Bronchial epithelial cell (primary cell): ENCODE results near the gene MYADM. TPM values are rescaled to one million over a fixed set of nuclear protein-coding genes. Genes with fewer than 3 reads are reported as not detected.

Experiments used
- DNase-seq: peaks from one replicate; pipeline ENCODE4 v3.0.0-alpha.2; 2010; ENCODE audit warnings: low read depth
- FAIRE-seq: peaks from 2 replicates; lab custom pipeline; 2011; peaks lifted over from hg19 to GRCh38; lab: Jason Lieb, UNC
- H3K27me3 ChIP-seq: 2 replicates; pipeline ENCODE4 v1.5.1; 2011; ENCODE audit warnings: low read length; ENCODE audit not compliant: control insufficient read depth, insufficient read depth
- H3K36me3 ChIP-seq: 2 replicates; pipeline ENCODE4 v1.5.1; 2011; ENCODE audit warnings: low read length; ENCODE audit not compliant: control insufficient read depth, insufficient read depth
- H3K4me3 ChIP-seq: 2 replicates; pipeline ENCODE4 v1.5.1; 2011; ENCODE audit warnings: mild to moderate bottlenecking, low read depth, low read length, control low read depth
- total RNA-seq: library from RNA; depleted of rRNA; stranded (reverse); fragments of >200 nt; gene quantifications from 2 replicates; pipeline ENCODE4 v1.2.1, GENCODE V29; 2014
- TF ChIP-seq, protein P1 (sequence below): IDR thresholded peaks from 2 replicates; pipeline ENCODE4 v1.5.1; 2011; ENCODE audit warnings: mild to moderate bottlenecking, moderate library complexity, low read length, control low read depth, inconsistent platforms; ENCODE audit not compliant: insufficient read depth, severe bottlenecking

Gene MYADM
- total RNA-seq, 1 donor from 2014 or later = 1.3 TPM

- DNase-seq (no peak), FAIRE-seq (no peak)
- no peaks in the 10 kb centered on the region for H3K36me3 ChIP-seq
- TF ChIP-seq, protein P1, sequence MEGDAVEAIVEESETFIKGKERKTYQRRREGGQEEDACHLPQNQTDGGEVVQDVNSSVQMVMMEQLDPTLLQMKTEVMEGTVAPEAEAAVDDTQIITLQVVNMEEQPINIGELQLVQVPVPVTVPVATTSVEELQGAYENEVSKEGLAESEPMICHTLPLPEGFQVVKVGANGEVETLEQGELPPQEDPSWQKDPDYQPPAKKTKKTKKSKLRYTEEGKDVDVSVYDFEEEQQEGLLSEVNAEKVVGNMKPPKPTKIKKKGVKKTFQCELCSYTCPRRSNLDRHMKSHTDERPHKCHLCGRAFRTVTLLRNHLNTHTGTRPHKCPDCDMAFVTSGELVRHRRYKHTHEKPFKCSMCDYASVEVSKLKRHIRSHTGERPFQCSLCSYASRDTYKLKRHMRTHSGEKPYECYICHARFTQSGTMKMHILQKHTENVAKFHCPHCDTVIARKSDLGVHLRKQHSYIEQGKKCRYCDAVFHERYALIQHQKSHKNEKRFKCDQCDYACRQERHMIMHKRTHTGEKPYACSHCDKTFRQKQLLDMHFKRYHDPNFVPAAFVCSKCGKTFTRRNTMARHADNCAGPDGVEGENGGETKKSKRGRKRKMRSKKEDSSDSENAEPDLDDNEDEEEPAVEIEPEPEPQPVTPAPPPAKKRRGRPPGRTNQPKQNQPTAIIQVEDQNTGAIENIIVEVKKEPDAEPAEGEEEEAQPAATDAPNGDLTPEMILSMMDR = no peak
- no peak overlapping the region for H3K4me3 ChIP-seq
- peaks cover 26% of the 10 kb centered on the region for H3K27me3 ChIP-seq
Observed at GRCh38 chr19:53907193-53907581, 39.5 kb downstream of the MYADM start.

DNA sequence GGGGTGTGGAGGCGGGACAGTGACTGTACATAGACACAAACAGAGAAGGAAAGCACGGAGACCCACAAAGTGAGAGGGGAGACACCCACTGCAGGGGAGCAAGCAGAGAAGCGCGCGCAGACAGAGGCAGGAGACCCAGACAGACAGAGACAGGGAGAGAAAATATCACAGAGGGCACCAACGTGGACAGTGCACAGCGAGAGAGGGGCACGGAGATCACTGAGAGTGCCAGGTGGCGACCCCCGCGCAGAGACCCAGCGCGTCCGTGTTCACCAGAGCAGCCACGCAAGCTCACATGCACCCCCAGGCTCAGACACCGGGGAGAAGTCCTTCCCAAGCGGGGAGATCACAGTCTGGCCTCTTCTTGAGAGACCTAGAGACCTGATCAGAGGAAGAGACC, 40.0 kb downstream of the MYADM start:
- DNase-seq = no peak
- H3K36me3 ChIP-seq = no peaks in the 10 kb centered on the region
- H3K27me3 ChIP-seq = peaks cover 28% of the 10 kb centered on the region
- TF ChIP-seq, protein P1 = no peak
- H3K4me3 ChIP-seq = no peak overlapping the region
- no peak for FAIRE-seq

- DNase-seq = peak; percentile 19
- Histone ChIP-seq H3K27me3 (peaks cover 28% of the 10 kb centered on the region), H3K36me3 (no peaks in the 10 kb centered on the region), H3K4me3 (no peak overlapping the region)
- FAIRE-seq = no peak
- TF ChIP-seq, protein P1 = no peak
Observed at GRCh38 chr19:53908106-53908934, 40.6 kb downstream of the MYADM start.

GRCh38 chr19:53908935-53909415, 41.3 kb downstream of the MYADM start, which contains the start of gene CACNG7:
Gene CACNG7 (plus strand): TSS chr19:53909278. CDS start chr19:53912832, 3,554 bp downstream.
- DNase-seq (no peak), FAIRE-seq (no peak)
- Histone ChIP-seq H3K27me3 (peaks cover 28% of the 10 kb centered on the region), H3K4me3 (no peak within 1 kb of the TSS), H3K36me3 (no peaks in the 10 kb centered on the region)
- TF ChIP-seq, protein P1 = no peak

DNA sequence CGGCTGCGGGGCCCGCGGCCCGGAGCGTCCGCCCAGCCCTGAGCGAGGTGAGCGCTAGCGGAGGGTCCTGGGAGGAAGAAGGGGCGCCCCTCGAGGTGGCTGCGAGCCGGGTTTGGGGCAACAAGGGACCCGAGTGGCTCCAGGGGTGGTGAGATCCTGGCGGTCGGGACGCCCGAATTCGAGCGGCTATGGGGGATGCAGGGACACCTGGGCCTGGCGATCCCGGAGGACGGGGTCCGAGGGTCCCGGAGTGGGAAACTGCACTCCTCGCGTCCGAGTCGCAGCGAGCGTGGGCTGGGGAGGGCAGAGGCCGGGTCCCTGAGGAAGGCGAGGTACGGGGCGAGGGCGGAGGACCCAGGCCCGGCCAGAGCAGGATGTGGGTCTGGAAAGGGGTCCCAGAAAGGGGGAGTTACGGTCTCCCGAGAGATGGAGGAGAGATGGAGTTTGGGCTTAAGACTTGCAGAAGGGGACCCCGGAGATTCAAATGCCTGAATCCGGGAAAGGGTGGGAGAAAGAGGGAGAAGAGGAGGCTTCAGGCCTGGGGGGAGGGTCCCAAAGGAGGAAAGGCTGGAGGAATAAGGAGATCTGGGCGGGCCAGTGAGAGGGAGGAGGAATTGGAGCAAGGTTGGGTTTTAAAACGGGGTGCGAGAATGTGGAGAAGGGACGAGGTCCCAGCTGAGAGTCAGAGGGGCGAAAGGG, 41.9 kb downstream of the MYADM start:
- TF ChIP-seq, protein P1 = no peak
- no peaks in the 10 kb centered on the region for H3K36me3 ChIP-seq
- peaks cover 28% of the 10 kb centered on the region for H3K27me3 ChIP-seq
- no peak for DNase-seq
- no peak for FAIRE-seq
- H3K4me3 ChIP-seq = no peak overlapping the region
